Aortic smooth muscle cell (primary cell): Measurements from ENCODE around the gene NUDT16L1. TPM values are rescaled to one million over a fixed set of nuclear protein-coding genes. Genes with fewer than 3 reads are reported as not detected.

Experiments
- total RNA-seq: library from RNA; depleted of rRNA; stranded (reverse); fragments of >200 nt; gene quantifications from 2 replicates; pipeline ENCODE4 v1.2.3, GENCODE V29; 2014

Gene NUDT16L1
- total RNA-seq, result 18.9 and 24.7 TPM in 2 replicates

GRCh38 chr16:4693296-4693955 lies at the start of gene NUDT16L1:
Gene NUDT16L1 (plus strand): TSS chr16:4693562. CDS start chr16:4693727, 165 bp downstream.

DNA sequence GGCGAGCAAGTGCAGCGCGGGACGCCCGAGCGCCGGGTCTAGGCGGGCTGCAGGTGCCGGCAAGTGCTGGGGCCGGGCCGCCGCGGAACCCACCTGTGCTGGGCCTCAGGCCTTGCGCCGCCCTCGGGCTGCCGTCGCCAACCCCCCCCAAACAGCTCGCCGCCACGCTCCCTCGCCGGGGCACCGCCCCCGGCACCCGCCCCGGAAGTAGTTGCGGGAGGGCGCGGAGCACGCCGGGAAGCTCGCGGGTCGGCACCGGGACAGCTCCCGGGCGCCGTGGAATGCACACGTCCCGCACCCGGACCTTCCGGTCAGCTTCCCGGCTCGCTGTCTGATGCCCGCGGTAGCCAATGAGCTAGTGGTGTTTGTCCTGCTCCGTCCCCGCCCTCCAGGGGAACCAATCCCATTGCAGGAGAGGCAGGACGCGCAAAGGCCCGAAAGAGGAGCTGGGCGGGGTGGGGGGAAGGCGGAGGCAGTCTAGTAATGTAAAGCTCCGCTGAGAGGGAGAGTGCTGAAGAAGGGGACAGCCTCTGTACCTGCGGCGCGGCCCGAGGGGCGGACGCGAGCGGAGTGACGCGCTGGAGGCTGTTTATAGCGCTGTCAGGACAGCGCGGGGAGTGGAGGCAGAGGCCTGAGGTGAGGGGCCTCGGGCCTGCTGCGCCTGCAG lies 40.8 kb downstream of the NUDT16L1 start, which contains the start of the genes ANKS3 and DNAAF8:
TSS of gene ANKS3 (minus strand) at position 209 of the 667 bp plus-strand sequence. CDS start 4,122 bp downstream, outside the sequence.
TSS of gene DNAAF8 (plus strand) at position 475 of the 667 bp plus-strand sequence. CDS start 1,978 bp downstream, outside the sequence.

Other genes with a start within 250 kb of the NUDT16L1 start
- gene NMRAL1, start 218.9 kb upstream of the NUDT16L1 start, total RNA-seq, result 58.3 and 68.8 TPM in 2 replicates
- 70.1 and 71.5 TPM in 2 replicates for gene HMOX2, start 217.2 kb upstream of the NUDT16L1 start, total RNA-seq
- gene CDIP1, start 154.8 kb upstream of the NUDT16L1 start, total RNA-seq, result 4.4 and 5.5 TPM in 2 replicates
- not detected in 2 replicates for gene C16orf96, start 137.2 kb upstream of the NUDT16L1 start, total RNA-seq
- gene UBALD1, start 78.7 kb upstream of the NUDT16L1 start, total RNA-seq, result 3.2 TPM in 2 replicates
- 22.2 and 23.0 TPM in 2 replicates for gene MGRN1, start 68.7 kb upstream of the NUDT16L1 start, total RNA-seq
- gene ANKS3, start 40.7 kb downstream of the NUDT16L1 start, total RNA-seq, result 19.4 and 21.8 TPM in 2 replicates
- gene DNAAF8, start 41.0 kb downstream of the NUDT16L1 start, total RNA-seq, result 1.1 and 1.3 TPM in 2 replicates
- 4.9 TPM in 2 replicates for gene ZNF500, start 73.6 kb downstream of the NUDT16L1 start, total RNA-seq
- gene SEPTIN12, start 94.8 kb downstream of the NUDT16L1 start, total RNA-seq, result not detected in 2 replicates
- gene SMIM22, start 101.8 kb downstream of the NUDT16L1 start, total RNA-seq, result not detected in 2 replicates
- 9.5 and 9.9 TPM in 2 replicates for gene ROGDI, start 109.1 kb downstream of the NUDT16L1 start, total RNA-seq
- gene GLYR1, start 153.7 kb downstream of the NUDT16L1 start, total RNA-seq, result 43.9 and 52.4 TPM in 2 replicates
- 19.0 and 23.9 TPM in 2 replicates for gene UBN1, start 153.9 kb downstream of the NUDT16L1 start, total RNA-seq
- gene PPL, start 243.6 kb downstream of the NUDT16L1 start, total RNA-seq, result 12.2 and 15.2 TPM in 2 replicates